ENCODE measurements around the gene NDUFB3. TPM values are rescaled to one million over a fixed set of nuclear protein-coding genes. Genes with fewer than 3 reads are reported as not detected.

The NDUFB3 gene
- total RNA-seq, 1 donor from 2014 or later = 34.2 TPM

- Histone ChIP-seq H3K36me3 (peaks cover 10 to 12% of the 10 kb centered on the region in 2 donors), H3K9me3 (no peaks in the 10 kb centered on the region), H3K4me1 (peaks cover 6 to 10% of the 10 kb centered on the region in 2 donors), H3K27ac (no peak overlapping the region), H3K27me3 (no peaks in the 10 kb centered on the region), H3K4me3 (no peak overlapping the region)
- intact Hi-C loops (cut with DNase I) = loop anchor here (5.0 kb wide), 1 partner anchor 188 kb away; the partner anchor contains the start of genes NIF3L1 and PPIL3
- no peak for DNase-seq (ENCODE audit: low spot score in 2 of 2)
- TF ChIP-seq, protein P1, sequence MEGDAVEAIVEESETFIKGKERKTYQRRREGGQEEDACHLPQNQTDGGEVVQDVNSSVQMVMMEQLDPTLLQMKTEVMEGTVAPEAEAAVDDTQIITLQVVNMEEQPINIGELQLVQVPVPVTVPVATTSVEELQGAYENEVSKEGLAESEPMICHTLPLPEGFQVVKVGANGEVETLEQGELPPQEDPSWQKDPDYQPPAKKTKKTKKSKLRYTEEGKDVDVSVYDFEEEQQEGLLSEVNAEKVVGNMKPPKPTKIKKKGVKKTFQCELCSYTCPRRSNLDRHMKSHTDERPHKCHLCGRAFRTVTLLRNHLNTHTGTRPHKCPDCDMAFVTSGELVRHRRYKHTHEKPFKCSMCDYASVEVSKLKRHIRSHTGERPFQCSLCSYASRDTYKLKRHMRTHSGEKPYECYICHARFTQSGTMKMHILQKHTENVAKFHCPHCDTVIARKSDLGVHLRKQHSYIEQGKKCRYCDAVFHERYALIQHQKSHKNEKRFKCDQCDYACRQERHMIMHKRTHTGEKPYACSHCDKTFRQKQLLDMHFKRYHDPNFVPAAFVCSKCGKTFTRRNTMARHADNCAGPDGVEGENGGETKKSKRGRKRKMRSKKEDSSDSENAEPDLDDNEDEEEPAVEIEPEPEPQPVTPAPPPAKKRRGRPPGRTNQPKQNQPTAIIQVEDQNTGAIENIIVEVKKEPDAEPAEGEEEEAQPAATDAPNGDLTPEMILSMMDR (IDR thresholded peaks at IDR 0.05) = no peak
Observed at GRCh38 chr2:201074996-201075395, 3.2 kb downstream of the NDUFB3 start.

- TF ChIP-seq, protein P1 (IDR thresholded peaks at IDR 0.05) = no peak
- intact Hi-C loops (cut with DNase I) = no loop called here
- Histone ChIP-seq H3K36me3 (peaks cover 31 to 69% of the 10 kb centered on the region in 2 donors), H3K27ac (no peak overlapping the region), H3K9me3 (no peaks in the 10 kb centered on the region), H3K4me1 (no peaks in the 10 kb centered on the region), H3K4me3 (no peak overlapping the region), H3K27me3 (no peaks in the 10 kb centered on the region)
- no peak for DNase-seq (ENCODE audit: low spot score in 2 of 2)
Observed at GRCh38 chr2:201084863-201085262, 13.1 kb downstream of the NDUFB3 start.

GRCh38 chr2:201090574-201090973, 18.8 kb downstream of the NDUFB3 start:
- TF ChIP-seq, protein P1 (IDR thresholded peaks at IDR 0.05) = no peak
- no peaks in the 10 kb centered on the region for H3K9me3 ChIP-seq
- H3K27me3 ChIP-seq = no peaks in the 10 kb centered on the region
- H3K4me3 ChIP-seq = no peak overlapping the region
- peaks cover 15 to 33% of the 10 kb centered on the region in 2 donors for H3K36me3 ChIP-seq
- no peaks in the 10 kb centered on the region for H3K4me1 ChIP-seq
- no peak overlapping the region for H3K27ac ChIP-seq
- intact Hi-C loops (cut with DNase I) = no loop called here
- no peak for DNase-seq (ENCODE audit: low spot score in 2 of 2)

GRCh38 chr2:201093573-201093972, 21.8 kb downstream of the NDUFB3 start:
- TF ChIP-seq, protein P1 (IDR thresholded peaks at IDR 0.05) = no peak
- Histone ChIP-seq H3K4me3 (no peak overlapping the region), H3K27me3 (no peaks in the 10 kb centered on the region), H3K36me3 (peaks cover 3 to 8% of the 10 kb centered on the region in 2 donors), H3K9me3 (no peaks in the 10 kb centered on the region), H3K27ac (no peak overlapping the region), H3K4me1 (no peaks in the 10 kb centered on the region)
- DNase-seq (ENCODE audit: low spot score in 2 of 2) = no peak
- intact Hi-C loops (cut with DNase I) = no loop called here

GRCh38 chr2:201100497-201100896, 28.7 kb downstream of the NDUFB3 start:
- H3K27ac ChIP-seq = no peak overlapping the region
- TF ChIP-seq, protein P1 (IDR thresholded peaks at IDR 0.05) = no peak
- no peak for DNase-seq (ENCODE audit: low spot score in 2 of 2)
- no peak overlapping the region for H3K4me3 ChIP-seq
- no peaks in the 10 kb centered on the region for H3K27me3 ChIP-seq
- intact Hi-C loops (cut with DNase I) = no loop called here
- no peaks in the 10 kb centered on the region for H3K9me3 ChIP-seq
- no peaks in the 10 kb centered on the region for H3K4me1 ChIP-seq
- no peaks in the 10 kb centered on the region for H3K36me3 ChIP-seq

- H3K9me3 ChIP-seq = no peaks in the 10 kb centered on the region
Observed at GRCh38 chr2:201105759-201106158, 34.0 kb downstream of the NDUFB3 start.

More at GRCh38 chr2:201105759-201106158, 34.0 kb downstream of the NDUFB3 start:
- Histone ChIP-seq H3K27me3 (no peaks in the 10 kb centered on the region), H3K27ac (no peak overlapping the region), H3K4me3 (no peak overlapping the region), H3K4me1 (no peaks in the 10 kb centered on the region), H3K36me3 (no peaks in the 10 kb centered on the region)
- intact Hi-C loops (cut with DNase I) = no loop called here
- DNase-seq (ENCODE audit: low spot score in 2 of 2) = no peak
- TF ChIP-seq, protein P1 (IDR thresholded peaks at IDR 0.05) = no peak

Measured in ascending aorta (tissue), 2 donors.